A673 (cell line): ENCODE data around the gene IRAK3.

Source experiments
- EZH2 ChIP-seq: fragments of 200-600 bp; sonication (generic); IDR thresholded peaks from 2 replicates; pipeline ENCODE4 v1.6.1; 2017; ENCODE audit warnings: borderline replicate concordance, low read depth, mild to moderate bottlenecking, mixed read lengths, antibody characterized with exemption, low read length; ENCODE audit not compliant: poor library complexity, severe bottlenecking
- TF ChIP-seq, protein P1 (sequence below): fragments of 300-800, 200-600 bp; sonication (generic); conservative IDR thresholded peaks from 2 replicates; pipeline ENCODE4 v1.5.1; 2017; ENCODE audit warnings: low read depth, mild to moderate bottlenecking, antibody characterized with exemption, low read length, moderate library complexity, mixed read lengths

DNA sequence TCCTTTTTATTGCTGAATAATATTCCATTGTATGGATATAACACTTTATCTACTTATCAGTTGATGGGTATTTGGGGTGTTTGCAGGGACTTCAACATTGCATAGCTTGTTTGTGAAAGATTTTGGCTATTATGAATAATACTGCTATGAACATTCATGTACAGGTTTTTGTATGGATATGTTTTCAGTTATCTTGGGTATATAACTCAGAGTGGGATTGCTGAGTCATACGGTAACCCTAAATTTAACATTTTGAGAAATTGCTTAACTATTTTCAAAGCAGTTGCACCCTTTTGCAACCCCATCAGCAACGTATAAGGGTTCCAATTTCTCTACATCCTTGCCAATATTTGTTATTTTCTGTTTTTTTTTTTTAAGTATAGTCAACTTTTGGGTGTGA, 86.0 kb downstream of the IRAK3 start:
- TF ChIP-seq, protein P1, sequence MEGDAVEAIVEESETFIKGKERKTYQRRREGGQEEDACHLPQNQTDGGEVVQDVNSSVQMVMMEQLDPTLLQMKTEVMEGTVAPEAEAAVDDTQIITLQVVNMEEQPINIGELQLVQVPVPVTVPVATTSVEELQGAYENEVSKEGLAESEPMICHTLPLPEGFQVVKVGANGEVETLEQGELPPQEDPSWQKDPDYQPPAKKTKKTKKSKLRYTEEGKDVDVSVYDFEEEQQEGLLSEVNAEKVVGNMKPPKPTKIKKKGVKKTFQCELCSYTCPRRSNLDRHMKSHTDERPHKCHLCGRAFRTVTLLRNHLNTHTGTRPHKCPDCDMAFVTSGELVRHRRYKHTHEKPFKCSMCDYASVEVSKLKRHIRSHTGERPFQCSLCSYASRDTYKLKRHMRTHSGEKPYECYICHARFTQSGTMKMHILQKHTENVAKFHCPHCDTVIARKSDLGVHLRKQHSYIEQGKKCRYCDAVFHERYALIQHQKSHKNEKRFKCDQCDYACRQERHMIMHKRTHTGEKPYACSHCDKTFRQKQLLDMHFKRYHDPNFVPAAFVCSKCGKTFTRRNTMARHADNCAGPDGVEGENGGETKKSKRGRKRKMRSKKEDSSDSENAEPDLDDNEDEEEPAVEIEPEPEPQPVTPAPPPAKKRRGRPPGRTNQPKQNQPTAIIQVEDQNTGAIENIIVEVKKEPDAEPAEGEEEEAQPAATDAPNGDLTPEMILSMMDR, result no peak
- no peak for TF ChIP-seq EZH2
